IgD-negative memory B cell (primary cell): ENCODE measurements around the gene POLR3K. TPM values are rescaled to one million over a fixed set of nuclear protein-coding genes. Genes with fewer than 3 reads are reported as not detected.

ENCODE experiments used
- H3K27ac Mint-ChIP-seq, 3 donors: one replicate each; pipeline ENCODE4 v1.8.0; 2020 to 2022; ENCODE audit warnings: mild to moderate bottlenecking in 3 of 3, mixed read lengths in 3 of 3, moderate library complexity in 1 of 3
- H3K27me3 Mint-ChIP-seq: one replicate; pipeline ENCODE4 v1.8.0; 2021; ENCODE audit warnings: mixed read lengths
- H3K36me3 Mint-ChIP-seq: one replicate; pipeline ENCODE4 v1.8.0; 2020; ENCODE audit warnings: mild to moderate bottlenecking, mixed read lengths
- H3K4me1 Mint-ChIP-seq, 3 donors: one replicate each; pipeline ENCODE4 v1.8.0; 2020 to 2022; ENCODE audit warnings: mixed read lengths in 3 of 3, mild to moderate bottlenecking in 1 of 3
- H3K4me3 Mint-ChIP-seq, 4 donors: one replicate each; pipeline ENCODE4 v1.8.0; 2020 to 2022; ENCODE audit warnings: mild to moderate bottlenecking in 4 of 4, mixed read lengths in 4 of 4, moderate library complexity in 3 of 4
- H3K9me3 Mint-ChIP-seq, 3 donors: one replicate each; pipeline ENCODE4 v1.8.0; 2020 to 2021; ENCODE audit warnings: mixed read lengths in 3 of 3, mild to moderate bottlenecking in 1 of 3
- polyA plus RNA-seq: library from polyadenylated mRNA; unstranded; fragments of 300-500 nt; fragmentation: Illumina TruSeq; gene quantifications from one replicate; pipeline ENCODE4 v1.2.3, GENCODE V29; 2021

POLR3K gene
- polyA plus RNA-seq, 1 donor from 2014 or later: 45.2 TPM

DNA sequence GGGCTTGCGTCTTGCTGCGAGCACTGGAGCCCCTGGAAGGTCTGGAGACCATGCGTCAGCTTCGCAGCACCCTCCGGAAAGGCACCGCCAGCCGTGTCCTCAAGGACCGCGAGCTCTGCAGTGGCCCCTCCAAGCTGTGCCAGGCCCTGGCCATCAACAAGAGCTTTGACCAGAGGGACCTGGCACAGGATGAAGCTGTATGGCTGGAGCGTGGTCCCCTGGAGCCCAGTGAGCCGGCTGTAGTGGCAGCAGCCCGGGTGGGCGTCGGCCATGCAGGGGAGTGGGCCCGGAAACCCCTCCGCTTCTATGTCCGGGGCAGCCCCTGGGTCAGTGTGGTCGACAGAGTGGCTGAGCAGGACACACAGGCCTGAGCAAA, 32.0 kb upstream of the POLR3K start:
- Mint-ChIP-seq H3K27ac (peak overlapping the region; percentile 31 to 95 (median 90)), H3K4me3 (no peak overlapping the region), H3K4me1 (peaks cover 14 to 18% (median 16%) of the 10 kb centered on the region in 3 donors), H3K9me3 (no peaks in the 10 kb centered on the region), H3K27me3 (peaks cover 2% of the 10 kb centered on the region), H3K36me3 (no peaks in the 10 kb centered on the region)

DNA sequence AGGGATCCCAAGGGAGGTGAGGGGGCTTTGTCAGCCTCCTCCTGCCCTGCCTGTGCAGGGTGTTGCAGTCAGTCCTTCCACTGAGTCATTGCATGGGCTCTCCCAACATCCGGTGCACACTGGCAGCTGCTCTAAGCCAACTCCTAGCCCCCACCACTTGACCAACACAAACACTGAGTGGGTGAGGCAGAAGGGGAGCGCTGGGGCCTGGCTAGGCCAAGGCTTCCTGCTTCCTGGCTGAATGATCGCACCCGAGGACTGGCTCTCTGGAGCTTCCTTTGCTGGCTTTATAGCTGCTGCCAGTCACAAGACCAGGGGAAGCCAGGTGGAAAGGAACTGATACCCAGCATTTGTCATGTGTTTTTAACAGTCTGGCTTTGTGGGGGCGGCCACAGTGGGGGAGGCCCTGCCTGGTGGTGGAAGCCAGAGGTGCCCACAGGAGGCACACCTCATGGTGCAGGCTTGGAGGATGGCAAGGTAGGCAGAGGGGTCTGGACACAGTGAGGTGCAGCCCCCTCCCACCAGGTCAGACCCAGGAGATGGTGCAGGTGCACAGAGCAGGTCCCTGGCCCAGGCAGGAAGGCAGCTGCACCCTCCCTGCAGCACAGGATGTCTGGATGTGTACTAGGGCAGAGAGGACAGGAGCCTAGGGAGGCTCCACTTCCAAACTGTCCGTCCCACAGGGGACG, 31.5 kb upstream of the POLR3K start:
- peak overlapping the region; percentile 90 to 95 (median 95) for H3K27ac Mint-ChIP-seq
- peak overlapping the region; percentile 30 to 85 (median 60) for H3K4me3 Mint-ChIP-seq
- no peaks in the 10 kb centered on the region for H3K9me3 Mint-ChIP-seq
- H3K36me3 Mint-ChIP-seq: no peaks in the 10 kb centered on the region
- peaks cover 2% of the 10 kb centered on the region for H3K27me3 Mint-ChIP-seq
- H3K4me1 Mint-ChIP-seq: peaks cover 14 to 18% (median 16%) of the 10 kb centered on the region in 3 donors

DNA sequence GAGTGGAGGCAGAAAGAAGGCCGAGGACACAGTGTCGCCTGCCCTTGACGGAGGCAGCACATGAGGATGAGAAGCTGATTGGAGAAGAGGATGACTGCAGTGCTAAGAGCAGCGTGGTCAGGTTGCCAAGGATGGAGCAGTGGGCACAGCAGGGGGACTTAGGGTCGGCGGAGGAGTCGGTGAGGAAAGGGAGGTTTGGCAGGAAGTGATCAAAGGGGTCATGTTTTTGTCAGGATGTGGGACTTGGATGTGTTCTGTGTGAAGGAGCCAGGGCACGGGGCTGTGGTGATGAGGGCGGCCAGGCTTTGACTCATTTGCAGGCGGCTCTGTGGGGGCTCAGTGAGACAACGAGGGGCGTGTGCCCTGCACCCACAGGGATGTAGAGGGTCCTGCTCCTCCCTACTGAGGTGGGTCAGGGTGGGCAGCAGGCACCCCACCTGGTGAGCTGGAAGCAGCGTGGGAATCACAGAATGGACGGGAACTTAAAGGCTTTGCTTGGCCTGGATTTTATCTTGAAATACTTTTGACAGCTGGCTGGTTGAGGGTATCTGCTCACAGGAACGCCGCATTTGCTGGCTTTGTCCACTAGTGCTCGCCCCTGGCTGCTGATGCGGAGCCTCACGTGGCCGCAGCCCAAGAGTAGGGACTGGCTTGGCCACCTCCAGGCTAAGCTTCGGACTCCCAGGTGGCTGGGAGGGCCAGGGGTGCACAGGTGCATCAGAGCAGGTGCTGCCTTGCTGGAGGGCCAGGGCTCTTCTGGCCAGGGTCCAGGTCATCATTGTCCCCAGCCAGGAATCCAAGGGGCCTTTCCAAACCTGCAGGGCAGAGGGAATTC, 30.6 kb upstream of the POLR3K start:
- no peaks in the 10 kb centered on the region for H3K36me3 Mint-ChIP-seq
- H3K4me1 Mint-ChIP-seq: peaks cover 14 to 20% (median 16%) of the 10 kb centered on the region in 3 donors
- H3K27ac Mint-ChIP-seq: peak overlapping the region; percentile 90 to 95 (median 95)
- H3K9me3 Mint-ChIP-seq: no peaks in the 10 kb centered on the region
- H3K4me3 Mint-ChIP-seq: peak overlapping the region in 2 of 4 donors; percentile 49 to 72
- peaks cover 2% of the 10 kb centered on the region for H3K27me3 Mint-ChIP-seq

DNA sequence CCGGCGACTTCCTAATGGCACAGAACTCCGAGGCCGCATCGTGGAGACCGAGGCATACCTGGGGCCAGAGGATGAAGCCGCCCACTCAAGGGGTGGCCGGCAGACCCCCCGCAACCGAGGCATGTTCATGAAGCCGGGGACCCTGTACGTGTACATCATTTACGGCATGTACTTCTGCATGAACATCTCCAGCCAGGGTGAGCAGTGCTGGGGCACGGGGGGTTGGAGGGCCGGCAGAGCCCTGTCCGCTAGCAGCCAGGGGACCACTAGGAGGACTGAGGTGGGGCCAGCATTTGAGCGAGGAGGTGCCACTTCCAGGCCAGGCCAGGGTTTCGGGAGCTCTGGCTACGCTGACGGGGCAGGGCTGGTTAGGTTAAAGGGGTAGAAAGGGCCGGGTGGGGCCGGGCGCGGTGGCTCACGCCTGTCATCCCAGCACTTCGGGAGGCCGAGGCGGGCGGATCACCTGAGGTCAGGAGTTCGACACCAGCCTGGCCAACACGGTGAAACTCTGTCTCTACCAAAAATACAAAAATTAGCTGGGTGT, 29.7 kb upstream of the POLR3K start:
- Mint-ChIP-seq H3K27me3 (peaks cover 2% of the 10 kb centered on the region), H3K36me3 (no peaks in the 10 kb centered on the region), H3K27ac (peak overlapping the region in 2 of 3 donors; percentile 74 to 90), H3K4me1 (peaks cover 14 to 23% (median 19%) of the 10 kb centered on the region in 3 donors), H3K4me3 (peak overlapping the region in 2 of 4 donors; percentile 32 to 39), H3K9me3 (no peaks in the 10 kb centered on the region)

DNA sequence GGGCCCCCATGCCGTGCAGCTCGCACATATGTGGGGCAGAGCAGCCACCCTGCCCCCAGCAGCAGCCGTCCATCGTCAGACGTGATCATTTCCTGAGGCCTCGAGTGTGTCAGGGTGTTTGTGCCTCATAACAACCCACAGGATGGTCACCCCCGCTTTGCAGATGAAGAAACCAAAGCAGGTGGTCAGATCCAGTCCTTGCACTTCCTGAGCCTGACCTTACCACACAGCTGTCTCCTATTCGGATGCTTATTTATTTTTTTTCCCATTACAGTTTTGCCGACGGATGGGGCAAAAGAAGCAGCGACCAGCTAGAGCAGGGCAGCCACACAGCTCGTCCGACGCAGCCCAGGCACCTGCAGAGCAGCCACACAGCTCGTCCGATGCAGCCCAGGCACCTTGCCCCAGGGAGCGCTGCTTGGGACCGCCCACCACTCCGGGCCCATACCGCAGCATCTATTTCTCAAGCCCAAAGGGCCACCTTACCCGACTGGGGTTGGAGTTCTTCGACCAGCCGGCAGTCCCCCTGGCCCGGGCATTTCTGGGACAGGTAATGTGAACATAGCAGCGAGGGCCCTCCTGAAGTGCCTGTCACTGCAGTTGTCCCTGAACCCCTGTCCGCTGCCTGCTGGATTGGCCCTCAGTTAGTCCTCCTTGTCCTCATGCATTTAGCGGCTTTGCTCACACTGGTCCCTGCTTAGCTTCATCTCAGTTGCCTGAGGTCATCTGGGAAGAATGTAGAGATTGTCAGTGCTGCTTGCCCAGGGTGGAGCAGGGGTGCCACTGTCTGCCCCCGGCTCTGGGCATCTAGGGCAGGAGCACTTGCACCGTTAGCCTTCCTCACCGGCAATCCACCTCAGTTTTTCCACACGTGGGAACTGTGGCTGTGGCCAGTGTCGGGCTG, 26.0 kb upstream of the POLR3K start:
- Mint-ChIP-seq H3K27ac (peak overlapping the region; percentile 71 to 93 (median 91)), H3K27me3 (peaks cover 2% of the 10 kb centered on the region), H3K36me3 (no peaks in the 10 kb centered on the region), H3K4me1 (peaks cover 11 to 22% (median 14%) of the 10 kb centered on the region in 3 donors), H3K4me3 (peak overlapping the region; percentile 86 to 95 (median 94)), H3K9me3 (no peaks in the 10 kb centered on the region)

DNA sequence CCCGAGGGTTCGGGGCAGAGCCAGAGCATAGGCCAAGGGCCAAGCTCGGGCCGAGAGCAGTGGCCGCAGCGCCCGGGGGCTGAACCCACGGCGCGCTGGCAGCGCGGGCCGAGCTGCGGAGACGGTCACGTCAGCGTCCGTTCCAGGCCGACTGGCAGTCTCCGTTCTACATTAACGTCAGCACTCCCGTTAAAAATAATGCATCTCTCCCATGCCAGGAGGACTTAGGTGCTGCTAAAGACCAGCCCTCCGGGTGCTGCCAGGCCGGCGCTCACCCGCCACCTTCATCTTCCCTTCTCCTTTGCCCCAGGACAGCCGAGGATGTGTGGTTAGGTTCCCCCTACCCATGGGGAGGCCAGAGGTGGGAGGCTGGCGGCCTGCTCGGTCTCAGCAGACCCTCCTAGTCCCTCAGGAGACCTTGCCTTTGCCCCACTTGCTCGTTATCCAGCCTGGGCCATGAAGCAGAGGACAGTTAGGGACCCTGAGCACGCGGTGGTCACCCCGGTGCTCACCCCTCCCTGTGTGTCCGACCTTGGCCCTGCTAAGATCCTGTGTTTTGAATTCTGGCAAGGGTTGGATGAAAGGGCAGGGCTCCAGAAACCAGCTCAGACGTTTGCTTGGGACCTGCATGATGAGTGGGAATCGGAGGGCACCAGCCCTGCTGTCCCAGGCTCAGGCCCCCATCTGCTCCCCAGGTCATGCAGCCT, 25.2 kb upstream of the POLR3K start:
- no peaks in the 10 kb centered on the region for H3K9me3 Mint-ChIP-seq
- peak overlapping the region; percentile 86 to 95 (median 94) for H3K4me3 Mint-ChIP-seq
- H3K4me1 Mint-ChIP-seq: peaks cover 5 to 15% (median 10%) of the 10 kb centered on the region in 3 donors
- H3K27ac Mint-ChIP-seq: peak overlapping the region; percentile 71 to 93 (median 91)
- no peaks in the 10 kb centered on the region for H3K36me3 Mint-ChIP-seq
- no peaks in the 10 kb centered on the region for H3K27me3 Mint-ChIP-seq

DNA sequence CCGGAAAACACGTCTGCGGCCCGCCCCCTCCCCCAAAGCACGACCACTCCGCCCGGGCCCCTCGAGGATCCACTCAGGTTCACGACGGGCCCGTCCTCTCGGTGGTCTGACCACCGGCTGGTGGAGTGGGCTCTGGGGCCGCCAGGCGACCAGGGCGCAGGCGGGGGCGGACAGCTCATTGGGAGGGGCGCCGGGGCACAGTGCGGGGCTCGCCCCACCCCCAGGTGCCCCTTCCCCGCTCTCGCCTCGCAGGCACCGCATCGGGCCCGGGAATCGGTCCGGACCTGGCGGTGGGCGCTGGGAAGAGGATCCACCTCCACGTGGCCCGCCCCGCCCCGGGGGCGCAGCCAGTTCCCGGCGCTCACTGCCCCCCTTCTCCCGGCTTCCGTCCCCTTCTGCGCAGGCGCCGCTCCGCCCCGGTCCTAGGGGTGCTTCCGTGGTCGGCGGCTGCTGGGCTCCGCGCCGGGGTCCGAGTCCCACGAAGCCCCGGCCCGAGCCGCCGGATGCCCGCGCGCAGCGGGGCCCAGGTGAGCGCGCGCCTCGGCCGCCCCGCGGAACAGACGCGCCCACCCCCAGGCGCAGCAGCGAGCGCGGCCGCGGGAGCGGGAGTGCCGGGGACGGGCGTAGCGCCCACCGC, 24.5 kb upstream of the POLR3K start, which contains the start of gene MPG:
Gene MPG, plus strand, starts transcription at position 419 of the 637 bp plus-strand sequence. Its CDS starts 85 bp downstream, at position 504.
- no peaks in the 10 kb centered on the region for H3K9me3 Mint-ChIP-seq
- peak within 1 kb of the TSS; percentile 71 to 93 (median 91) for H3K27ac Mint-ChIP-seq
- peak within 1 kb of the TSS; percentile 86 to 95 (median 94) for H3K4me3 Mint-ChIP-seq
- no peaks in the 10 kb centered on the region for H3K36me3 Mint-ChIP-seq
- peaks cover 3% of the 10 kb centered on the region for H3K27me3 Mint-ChIP-seq
- H3K4me1 Mint-ChIP-seq: peaks cover 3 to 16% (median 10%) of the 10 kb centered on the region in 3 donors

DNA sequence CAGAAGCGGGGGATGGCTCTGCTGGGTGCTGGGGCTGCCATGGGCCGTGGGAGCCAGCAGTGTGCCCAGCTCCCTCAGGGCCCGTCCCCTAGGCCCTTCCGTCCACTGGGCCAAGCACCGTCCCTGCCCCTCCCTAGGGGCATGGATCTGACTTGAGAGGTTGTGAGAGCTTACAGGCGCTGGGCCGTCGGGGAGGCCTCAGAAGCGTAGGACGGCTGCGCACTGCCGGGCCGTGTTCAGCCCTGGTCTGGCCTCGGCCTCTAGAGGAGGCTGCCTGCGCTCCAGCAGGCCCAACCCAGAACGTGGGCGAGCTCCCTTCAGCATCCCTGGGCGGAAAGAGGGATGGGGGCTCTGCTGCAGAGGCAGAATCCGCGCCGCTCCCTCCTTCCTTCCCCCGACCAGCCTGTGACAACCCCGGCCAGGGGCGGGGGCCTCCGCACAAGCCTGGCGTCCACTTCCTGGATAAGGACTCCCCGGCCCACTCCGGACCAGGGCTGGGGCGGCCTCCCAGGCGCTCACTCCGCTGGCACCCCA, 23.9 kb upstream of the POLR3K start:
- no peaks in the 10 kb centered on the region for H3K36me3 Mint-ChIP-seq

DNA sequence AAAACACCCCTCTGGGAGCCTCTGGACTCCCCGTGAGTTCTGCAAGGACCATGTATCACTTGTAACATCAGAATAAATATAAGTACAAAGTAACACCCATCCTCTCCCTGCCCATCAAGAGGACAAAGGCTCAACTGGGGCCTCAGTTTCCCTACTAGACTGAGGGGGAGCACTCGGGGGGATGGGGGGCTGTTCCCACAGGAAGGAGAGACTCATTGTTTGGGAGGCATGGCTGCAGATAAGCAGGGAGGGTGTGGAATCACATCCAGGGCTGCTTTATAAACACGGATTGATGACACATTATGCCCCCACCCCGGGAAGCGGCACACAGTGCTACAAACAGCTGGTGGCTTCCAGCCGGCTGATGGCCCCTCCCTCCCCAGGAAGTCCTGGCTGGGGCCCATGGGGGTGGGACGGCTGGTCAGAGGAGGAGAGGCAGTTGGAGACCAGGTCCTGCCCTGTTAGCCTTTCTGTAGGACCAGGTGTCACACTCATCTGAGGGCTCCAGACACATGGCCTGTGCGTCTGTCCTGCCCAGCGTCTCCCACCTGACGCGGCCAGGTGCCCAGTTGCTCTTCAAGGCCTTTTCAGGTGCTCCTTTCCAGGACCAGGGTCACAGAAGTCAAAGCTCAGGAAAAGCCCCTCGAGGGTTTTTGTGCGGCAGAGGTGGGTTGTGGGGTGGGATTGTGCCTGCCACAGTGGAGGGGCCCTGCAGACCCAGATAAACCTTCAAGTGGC, 23.3 kb upstream of the POLR3K start:
- no peaks in the 10 kb centered on the region for H3K36me3 Mint-ChIP-seq
- H3K4me3 Mint-ChIP-seq: peak overlapping the region; percentile 77 to 91 (median 86)
- H3K4me1 Mint-ChIP-seq: peaks cover 3 to 18% (median 12%) of the 10 kb centered on the region in 3 donors
- peaks cover 6% of the 10 kb centered on the region for H3K27me3 Mint-ChIP-seq
- peak overlapping the region in 2 of 3 donors; percentile 43 to 79 for H3K27ac Mint-ChIP-seq
- H3K9me3 Mint-ChIP-seq: no peaks in the 10 kb centered on the region

More for the DNA sequence above, 23.9 kb upstream of the POLR3K start:
- H3K4me1 Mint-ChIP-seq: peaks cover 3 to 18% (median 12%) of the 10 kb centered on the region in 3 donors
- peak overlapping the region; percentile 77 to 91 (median 86) for H3K4me3 Mint-ChIP-seq
- H3K27me3 Mint-ChIP-seq: peaks cover 5% of the 10 kb centered on the region
- H3K27ac Mint-ChIP-seq: peak overlapping the region in 2 of 3 donors; percentile 43 to 79
- H3K9me3 Mint-ChIP-seq: no peaks in the 10 kb centered on the region

DNA sequence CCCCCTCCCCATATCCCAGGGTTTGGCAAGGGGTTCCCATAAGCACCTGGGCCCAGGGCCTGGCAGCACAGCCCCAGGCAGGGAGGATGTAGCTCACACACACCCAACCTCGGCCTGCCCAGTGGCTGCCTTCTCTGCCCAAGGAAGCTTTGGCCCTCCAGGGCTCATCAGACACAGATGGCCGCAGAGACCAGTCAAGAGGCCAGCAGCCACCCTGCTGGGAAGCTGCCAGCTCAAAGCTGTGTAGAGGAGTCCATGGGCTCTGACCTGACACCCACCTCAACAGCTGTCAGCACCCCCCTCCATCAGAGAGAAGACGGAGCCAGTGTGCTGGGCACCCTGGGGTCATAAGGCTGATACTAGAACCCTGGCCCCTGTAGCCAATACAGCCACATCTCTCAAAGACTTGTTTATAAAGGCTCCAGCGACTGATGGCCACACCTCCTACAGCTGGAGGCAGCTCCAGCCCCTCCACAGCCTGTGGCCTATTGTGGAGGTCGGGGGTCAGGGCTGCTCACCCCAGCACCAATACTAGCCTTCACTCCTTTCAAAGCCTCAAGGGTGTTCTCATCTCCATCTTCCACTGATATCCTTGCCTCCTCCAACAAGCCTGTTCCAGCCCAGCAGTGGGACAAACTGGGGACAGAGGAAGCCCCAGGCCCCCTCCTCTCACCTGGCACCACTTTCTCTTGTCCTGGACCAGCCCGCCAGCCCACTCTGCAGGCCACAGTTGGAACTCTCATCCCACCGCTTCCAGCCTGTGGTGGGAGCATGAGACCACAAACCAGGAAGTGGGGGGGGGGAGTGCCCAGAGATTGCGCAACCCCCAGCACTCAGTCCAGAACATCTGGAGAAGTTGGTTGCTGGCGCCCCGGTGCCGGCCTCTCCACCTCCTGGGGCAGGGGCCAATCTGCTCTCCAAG, 22.4 kb upstream of the POLR3K start:
- H3K4me3 Mint-ChIP-seq: peak overlapping the region in 2 of 4 donors; percentile 88 to 91
- peak overlapping the region in 1 of 3 donors; percentile 35 for H3K27ac Mint-ChIP-seq
- H3K36me3 Mint-ChIP-seq: no peaks in the 10 kb centered on the region
- H3K27me3 Mint-ChIP-seq: peaks cover 10% of the 10 kb centered on the region
- H3K9me3 Mint-ChIP-seq: no peaks in the 10 kb centered on the region
- H3K4me1 Mint-ChIP-seq: peaks cover 3 to 18% (median 12%) of the 10 kb centered on the region in 3 donors

DNA sequence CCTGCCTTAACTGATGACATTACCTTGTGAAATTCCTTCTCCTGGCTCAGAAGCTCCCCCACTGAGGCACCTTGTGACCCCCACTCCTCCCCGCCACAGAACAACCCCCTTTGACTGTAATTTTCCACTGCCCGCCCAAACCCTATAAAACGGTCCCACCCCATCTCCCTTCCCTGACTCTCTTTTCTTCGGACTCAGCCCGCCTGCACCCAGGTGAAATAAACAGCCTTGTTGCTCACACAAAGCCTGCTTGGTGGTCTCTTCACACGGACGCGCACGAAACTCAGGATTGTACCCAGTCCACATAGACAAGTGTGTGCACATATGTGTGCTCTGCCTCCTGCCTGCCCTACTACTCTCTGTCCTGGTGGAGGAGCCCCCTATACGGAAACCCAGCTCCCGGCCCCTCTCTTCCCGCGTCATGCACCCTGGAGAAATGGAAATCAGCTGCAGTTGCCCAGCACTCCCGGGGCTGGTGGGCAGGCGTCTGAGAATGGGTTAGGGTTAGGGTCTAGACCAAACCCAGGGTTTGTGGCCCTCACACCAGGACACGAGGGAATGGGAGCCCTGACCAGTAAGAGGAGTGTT, 21.4 kb upstream of the POLR3K start:
- no peaks in the 10 kb centered on the region for H3K36me3 Mint-ChIP-seq
- peak overlapping the region in 1 of 4 donors; percentile 91 for H3K4me3 Mint-ChIP-seq
- peaks cover 13% of the 10 kb centered on the region for H3K27me3 Mint-ChIP-seq
- H3K4me1 Mint-ChIP-seq: peaks cover 3 to 18% (median 12%) of the 10 kb centered on the region in 3 donors
- no peaks in the 10 kb centered on the region for H3K9me3 Mint-ChIP-seq
- H3K27ac Mint-ChIP-seq: peak overlapping the region in 1 of 3 donors; percentile 31
